GM12872 (cell line): ENCODE results near the gene ETV5.

Experiments
- TF ChIP-seq, protein P1 (sequence below): IDR thresholded peaks from 3 replicates; pipeline ENCODE4 v1.5.1; 2011; ENCODE audit warnings: low read depth, mild to moderate bottlenecking, low read length, moderate library complexity; ENCODE audit not compliant: insufficient read depth

The ETV5 gene

GRCh38 chr3:186121968-186122367, 13.1 kb upstream of the ETV5 start:
- TF ChIP-seq, protein P1, sequence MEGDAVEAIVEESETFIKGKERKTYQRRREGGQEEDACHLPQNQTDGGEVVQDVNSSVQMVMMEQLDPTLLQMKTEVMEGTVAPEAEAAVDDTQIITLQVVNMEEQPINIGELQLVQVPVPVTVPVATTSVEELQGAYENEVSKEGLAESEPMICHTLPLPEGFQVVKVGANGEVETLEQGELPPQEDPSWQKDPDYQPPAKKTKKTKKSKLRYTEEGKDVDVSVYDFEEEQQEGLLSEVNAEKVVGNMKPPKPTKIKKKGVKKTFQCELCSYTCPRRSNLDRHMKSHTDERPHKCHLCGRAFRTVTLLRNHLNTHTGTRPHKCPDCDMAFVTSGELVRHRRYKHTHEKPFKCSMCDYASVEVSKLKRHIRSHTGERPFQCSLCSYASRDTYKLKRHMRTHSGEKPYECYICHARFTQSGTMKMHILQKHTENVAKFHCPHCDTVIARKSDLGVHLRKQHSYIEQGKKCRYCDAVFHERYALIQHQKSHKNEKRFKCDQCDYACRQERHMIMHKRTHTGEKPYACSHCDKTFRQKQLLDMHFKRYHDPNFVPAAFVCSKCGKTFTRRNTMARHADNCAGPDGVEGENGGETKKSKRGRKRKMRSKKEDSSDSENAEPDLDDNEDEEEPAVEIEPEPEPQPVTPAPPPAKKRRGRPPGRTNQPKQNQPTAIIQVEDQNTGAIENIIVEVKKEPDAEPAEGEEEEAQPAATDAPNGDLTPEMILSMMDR, result no peak

GRCh38 chr3:186121278-186121677, 12.4 kb upstream of the ETV5 start:
- TF ChIP-seq, protein P1, result no peak

GRCh38 chr3:186119499-186119898, 10.6 kb upstream of the ETV5 start:
- TF ChIP-seq, protein P1, result no peak

DNA sequence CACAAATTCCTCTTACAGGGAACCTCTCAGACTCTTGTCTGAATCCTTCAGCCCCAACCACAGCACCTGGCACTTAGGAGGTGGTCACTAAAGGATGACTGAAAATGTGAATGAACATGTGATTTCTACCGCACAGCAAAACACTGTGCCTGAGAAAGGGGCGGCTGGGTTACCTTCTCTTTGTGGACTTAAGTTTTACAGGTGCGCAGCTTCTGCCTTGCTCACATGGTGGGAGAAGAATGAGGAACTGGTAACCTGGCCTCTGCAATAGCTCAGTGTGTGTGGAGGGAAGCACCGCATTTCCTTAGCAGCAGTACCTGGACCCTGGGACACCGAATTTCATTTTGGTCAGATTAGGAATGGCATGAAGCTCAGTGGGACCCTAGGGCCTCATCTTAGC, 9.8 kb upstream of the ETV5 start:
- TF ChIP-seq, protein P1, result no peak

- TF ChIP-seq, protein P1, result no peak
These were observed 8.7 kb upstream of the ETV5 start for GRCh38 chr3:186117521-186118134.

DNA sequence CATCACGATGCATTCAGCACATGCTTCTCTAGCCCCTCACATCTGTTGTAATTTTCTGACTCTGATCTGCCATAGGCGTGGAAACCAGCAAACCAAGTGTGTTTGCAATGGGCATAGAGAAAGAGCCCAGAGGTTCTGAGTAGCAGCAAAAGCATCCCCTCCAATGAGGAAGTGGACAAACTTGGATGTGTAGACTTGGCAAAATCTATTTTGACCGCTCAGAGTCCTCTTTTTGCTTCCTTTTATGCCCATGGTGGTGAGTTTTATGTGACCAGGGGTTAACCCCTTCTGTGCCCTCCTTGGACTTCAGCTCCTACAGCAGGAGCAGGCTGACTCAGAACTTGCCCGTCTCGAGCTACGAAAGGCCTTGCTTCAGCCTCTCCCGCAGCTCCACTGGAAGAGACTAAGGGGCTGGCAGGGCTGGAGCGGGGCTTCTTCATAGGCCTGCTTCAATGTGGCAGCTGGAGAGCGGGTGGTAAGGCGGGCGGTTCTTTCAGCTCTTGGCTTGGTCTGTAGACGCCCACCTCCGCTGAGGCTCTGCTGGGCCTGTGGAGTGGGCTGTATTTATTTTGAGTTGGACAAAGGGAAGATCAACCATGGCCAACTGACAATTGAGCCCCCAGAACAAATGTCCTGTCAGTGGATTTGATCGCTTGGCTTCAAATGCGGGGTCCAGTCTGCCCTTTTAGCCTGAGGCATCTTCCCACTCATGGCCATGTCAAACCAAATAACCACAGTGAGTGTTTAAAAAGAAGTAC, 6.5 kb upstream of the ETV5 start:
- TF ChIP-seq, protein P1, result no peak

DNA sequence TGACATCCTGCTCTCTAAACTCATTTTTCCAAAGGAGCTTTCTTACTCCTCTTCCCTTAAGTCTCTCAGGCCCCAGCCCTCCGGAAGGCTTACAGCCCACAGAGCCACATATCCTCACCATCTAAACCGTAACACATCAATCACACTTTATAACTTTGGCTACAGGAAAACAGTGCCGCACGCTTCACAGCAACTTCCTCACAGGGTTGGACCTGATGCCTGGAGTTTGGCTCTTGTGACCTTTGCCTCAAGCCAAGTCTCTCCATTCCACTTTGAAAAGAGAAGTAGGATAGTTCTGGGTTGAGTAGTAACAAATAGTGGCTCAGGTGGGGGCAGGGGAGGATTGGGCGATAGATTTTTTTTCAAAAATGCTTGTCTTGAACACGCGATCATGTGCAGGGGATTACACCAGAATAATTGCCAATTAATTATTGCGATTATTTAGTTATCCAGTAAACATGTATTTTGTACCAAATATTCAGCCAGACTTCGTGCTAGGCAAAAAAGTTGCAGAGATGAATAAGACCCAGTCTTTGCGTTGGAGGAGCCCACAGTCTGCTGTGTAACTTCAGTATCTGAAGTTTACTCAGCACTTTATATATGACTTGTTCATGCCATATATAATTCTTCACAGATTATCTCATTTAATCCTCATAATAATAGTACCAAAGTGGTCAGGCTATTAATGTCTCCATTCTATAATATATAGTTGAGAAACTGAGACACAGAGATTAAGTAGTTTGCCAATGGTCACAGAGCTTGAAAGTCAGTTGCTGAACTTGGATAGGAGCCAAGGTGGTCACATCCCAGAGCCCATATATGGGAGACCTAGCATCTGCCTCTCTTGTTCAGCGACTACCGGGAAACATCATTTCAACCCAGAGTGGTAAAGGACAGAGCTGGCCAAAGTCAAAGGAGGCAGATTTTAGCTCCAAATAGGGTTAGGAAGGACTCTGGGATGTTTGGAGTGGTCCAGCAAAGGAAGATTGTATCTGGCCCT, 2.4 kb upstream of the ETV5 start:
- TF ChIP-seq, protein P1, result no peak
